Ishikawa (cell line): ENCODE measurements around the gene PARP14.

ENCODE experiments used
- CEBPB ChIP-seq: IDR thresholded peaks from 2 replicates; pipeline ENCODE4 v1.6.1; 2012
- CREB1 ChIP-seq: IDR thresholded peaks from 2 replicates; pipeline ENCODE4 v1.6.1; 2012; ENCODE audit warnings: low read depth
- EGR1 ChIP-seq: IDR thresholded peaks from 2 replicates; pipeline ENCODE4 v1.6.1; 2012
- EP300 ChIP-seq: IDR thresholded peaks from 2 replicates; pipeline ENCODE4 v1.6.1; 2012; ENCODE audit warnings: borderline replicate concordance
- FOXM1 ChIP-seq: IDR thresholded peaks from 2 replicates; pipeline ENCODE4 v1.6.1; 2012; ENCODE audit warnings: low read depth, borderline replicate concordance
- NFIC ChIP-seq: IDR thresholded peaks from 2 replicates; pipeline ENCODE4 v1.6.1; 2012
- RAD21 ChIP-seq: IDR thresholded peaks from 2 replicates; pipeline ENCODE4 v1.6.1; 2012; ENCODE audit warnings: low read depth
- TAF1 ChIP-seq: IDR thresholded peaks from 2 replicates; pipeline ENCODE4 v1.6.1; 2012; ENCODE audit warnings: low read depth, mild to moderate bottlenecking
- TCF12 ChIP-seq: IDR thresholded peaks from 2 replicates; pipeline ENCODE4 v1.6.1; 2012; ENCODE audit warnings: low read depth
- TEAD4 ChIP-seq: IDR thresholded peaks from 2 replicates; pipeline ENCODE4 v1.6.1; 2012
- YY1 ChIP-seq: IDR thresholded peaks from 2 replicates; pipeline ENCODE4 v1.6.1; 2012; ENCODE audit warnings: low read depth
- ZBTB7A ChIP-seq: IDR thresholded peaks from 2 replicates; pipeline ENCODE4 v1.6.1; 2012; ENCODE audit warnings: low read depth
- TF ChIP-seq, protein P1 (sequence below): IDR thresholded peaks from 2 replicates; pipeline ENCODE4 v1.6.1; 2012; ENCODE audit warnings: low read depth, mild to moderate bottlenecking
- TF ChIP-seq, protein P2 (sequence below): IDR thresholded peaks from 2 replicates; pipeline ENCODE4 v1.6.1; 2012
- TF ChIP-seq, protein P3 (sequence below): IDR thresholded peaks from 2 replicates; pipeline ENCODE4 v1.6.1; 2012

The PARP14 gene

DNA sequence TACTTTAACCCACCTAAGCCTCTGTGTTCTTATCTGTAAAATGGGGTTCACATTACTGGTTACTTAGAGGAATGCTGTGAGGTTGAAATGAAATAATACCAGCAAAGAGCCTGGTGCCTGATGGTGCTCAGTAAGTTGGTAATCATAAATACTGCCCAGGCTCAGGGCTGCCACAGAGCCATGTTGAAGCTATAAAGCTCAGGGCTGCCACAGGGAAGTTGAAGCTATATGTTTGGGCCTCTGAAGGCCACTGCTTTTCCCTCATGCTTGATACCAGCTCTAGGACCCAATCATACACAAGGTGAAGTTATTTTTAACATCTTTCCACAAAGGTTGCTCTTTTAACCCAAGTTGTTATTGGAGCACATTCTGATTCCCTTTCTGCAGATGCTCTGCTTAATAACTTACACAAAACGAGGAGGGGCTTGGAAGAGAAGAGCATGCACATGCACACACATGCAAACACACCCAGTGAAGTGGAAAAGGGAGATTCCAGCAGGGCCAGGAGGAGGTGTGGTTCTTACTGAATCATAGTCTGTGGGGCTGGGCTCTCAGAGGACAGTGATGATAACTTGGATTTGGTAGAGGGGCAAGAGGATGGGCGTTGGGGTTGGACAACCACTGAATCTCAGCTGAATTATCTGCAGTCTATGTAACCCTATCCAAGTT, 17.4 kb downstream of the PARP14 start:
- TF ChIP-seq, protein P1, sequence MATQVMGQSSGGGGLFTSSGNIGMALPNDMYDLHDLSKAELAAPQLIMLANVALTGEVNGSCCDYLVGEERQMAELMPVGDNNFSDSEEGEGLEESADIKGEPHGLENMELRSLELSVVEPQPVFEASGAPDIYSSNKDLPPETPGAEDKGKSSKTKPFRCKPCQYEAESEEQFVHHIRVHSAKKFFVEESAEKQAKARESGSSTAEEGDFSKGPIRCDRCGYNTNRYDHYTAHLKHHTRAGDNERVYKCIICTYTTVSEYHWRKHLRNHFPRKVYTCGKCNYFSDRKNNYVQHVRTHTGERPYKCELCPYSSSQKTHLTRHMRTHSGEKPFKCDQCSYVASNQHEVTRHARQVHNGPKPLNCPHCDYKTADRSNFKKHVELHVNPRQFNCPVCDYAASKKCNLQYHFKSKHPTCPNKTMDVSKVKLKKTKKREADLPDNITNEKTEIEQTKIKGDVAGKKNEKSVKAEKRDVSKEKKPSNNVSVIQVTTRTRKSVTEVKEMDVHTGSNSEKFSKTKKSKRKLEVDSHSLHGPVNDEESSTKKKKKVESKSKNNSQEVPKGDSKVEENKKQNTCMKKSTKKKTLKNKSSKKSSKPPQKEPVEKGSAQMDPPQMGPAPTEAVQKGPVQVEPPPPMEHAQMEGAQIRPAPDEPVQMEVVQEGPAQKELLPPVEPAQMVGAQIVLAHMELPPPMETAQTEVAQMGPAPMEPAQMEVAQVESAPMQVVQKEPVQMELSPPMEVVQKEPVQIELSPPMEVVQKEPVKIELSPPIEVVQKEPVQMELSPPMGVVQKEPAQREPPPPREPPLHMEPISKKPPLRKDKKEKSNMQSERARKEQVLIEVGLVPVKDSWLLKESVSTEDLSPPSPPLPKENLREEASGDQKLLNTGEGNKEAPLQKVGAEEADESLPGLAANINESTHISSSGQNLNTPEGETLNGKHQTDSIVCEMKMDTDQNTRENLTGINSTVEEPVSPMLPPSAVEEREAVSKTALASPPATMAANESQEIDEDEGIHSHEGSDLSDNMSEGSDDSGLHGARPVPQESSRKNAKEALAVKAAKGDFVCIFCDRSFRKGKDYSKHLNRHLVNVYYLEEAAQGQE: no peak
- no peak for TF ChIP-seq CREB1
- TF ChIP-seq TEAD4: no peak
- TF ChIP-seq FOXM1: no peak
- no peak for TF ChIP-seq RAD21

DNA sequence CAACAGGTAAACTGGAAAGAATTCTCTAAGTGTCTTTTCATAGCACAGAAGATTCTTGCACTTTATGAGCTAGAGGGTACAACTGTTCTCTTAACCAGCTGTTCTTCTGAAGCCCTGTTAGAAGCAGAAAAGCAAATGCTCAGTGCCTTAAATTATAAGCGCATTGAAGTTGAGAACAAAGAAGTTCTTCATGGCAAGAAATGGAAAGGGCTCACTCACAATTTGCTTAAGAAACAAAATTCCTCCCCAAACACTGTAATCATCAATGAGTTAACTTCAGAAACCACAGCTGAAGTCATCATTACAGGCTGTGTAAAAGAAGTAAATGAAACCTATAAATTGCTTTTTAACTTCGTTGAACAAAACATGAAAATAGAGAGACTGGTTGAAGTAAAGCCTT, 19.6 kb downstream of the PARP14 start:
- TF ChIP-seq NFIC (no peak), CREB1 (no peak), ZBTB7A (no peak), TCF12 (no peak), CEBPB (no peak), TAF1 (no peak), RAD21 (no peak), FOXM1 (no peak), YY1 (no peak), EP300 (no peak), TEAD4 (no peak), EGR1 (no peak)
- TF ChIP-seq, protein P2, sequence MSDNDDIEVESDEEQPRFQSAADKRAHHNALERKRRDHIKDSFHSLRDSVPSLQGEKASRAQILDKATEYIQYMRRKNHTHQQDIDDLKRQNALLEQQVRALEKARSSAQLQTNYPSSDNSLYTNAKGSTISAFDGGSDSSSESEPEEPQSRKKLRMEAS: no peak
- TF ChIP-seq, protein P1: no peak
- TF ChIP-seq, protein P3, sequence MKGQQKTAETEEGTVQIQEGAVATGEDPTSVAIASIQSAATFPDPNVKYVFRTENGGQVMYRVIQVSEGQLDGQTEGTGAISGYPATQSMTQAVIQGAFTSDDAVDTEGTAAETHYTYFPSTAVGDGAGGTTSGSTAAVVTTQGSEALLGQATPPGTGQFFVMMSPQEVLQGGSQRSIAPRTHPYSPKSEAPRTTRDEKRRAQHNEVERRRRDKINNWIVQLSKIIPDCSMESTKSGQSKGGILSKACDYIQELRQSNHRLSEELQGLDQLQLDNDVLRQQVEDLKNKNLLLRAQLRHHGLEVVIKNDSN: no peak

DNA sequence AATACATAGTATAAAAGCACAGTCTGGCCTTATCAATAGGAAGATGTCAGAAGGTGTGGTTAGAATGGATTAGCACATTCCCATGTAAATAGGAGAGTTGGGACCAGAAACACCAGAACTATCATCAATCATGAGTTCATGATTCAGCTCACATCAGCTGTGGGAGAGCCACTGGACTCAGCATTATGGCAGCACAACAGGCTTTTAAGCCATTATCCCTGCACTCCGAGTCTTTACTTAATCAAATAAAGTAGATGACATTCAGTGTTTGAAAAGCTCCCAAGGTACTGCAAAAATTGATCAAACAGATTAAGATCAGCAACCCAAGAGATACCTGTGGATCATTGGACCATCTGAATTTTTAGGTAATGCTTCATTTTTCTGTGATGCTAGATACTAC, 24.7 kb downstream of the PARP14 start:
- TF ChIP-seq TCF12 (no peak), YY1 (no peak), RAD21 (no peak), CREB1 (no peak), TEAD4 (no peak), ZBTB7A (no peak), NFIC (no peak), TAF1 (no peak), EP300 (no peak), EGR1 (no peak), CEBPB (no peak), FOXM1 (no peak)
- TF ChIP-seq, protein P3: no peak
- TF ChIP-seq, protein P1: no peak
- TF ChIP-seq, protein P2: no peak

DNA sequence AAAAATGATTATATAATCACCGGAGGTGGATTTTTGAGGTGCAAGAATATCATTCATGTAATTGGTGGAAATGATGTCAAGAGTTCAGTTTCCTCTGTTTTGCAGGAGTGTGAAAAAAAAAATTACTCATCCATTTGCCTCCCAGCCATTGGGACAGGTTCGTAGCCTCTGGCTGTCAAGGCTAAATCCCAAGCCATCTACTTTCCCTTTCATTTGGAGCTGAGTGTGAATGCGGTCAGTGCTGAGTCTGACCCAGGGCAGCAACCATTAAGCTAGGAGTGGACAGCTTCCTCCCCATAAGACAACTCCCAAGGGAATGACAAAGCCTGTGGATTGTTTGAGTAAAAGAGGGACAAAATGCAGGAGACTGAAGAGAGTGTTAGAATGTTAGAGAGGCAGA, 33.6 kb downstream of the PARP14 start:
- TF ChIP-seq, protein P3: no peak
- TF ChIP-seq EGR1 (no peak), EP300 (no peak), TEAD4 (no peak), CREB1 (no peak), ZBTB7A (no peak), TCF12 (no peak), YY1 (no peak), TAF1 (no peak), CEBPB (no peak), RAD21 (no peak)
